PFSK-1 (cell line): Measurements from ENCODE around the gene LENG1.

Source experiments
- POLR2AphosphoS5 ChIP-seq: IDR thresholded peaks from 2 replicates; pipeline ENCODE4 v1.6.1; 2012; ENCODE audit warnings: low read depth, mild to moderate bottlenecking, control low read depth, low read length, moderate library complexity
- REST ChIP-seq, 2 experiments: IDR thresholded peaks; 2 replicates each; pipeline versions ENCODE4 v1.6.1 to v1.8.0; 2011 to 2012; ENCODE audit warnings: low read depth in 2 of 2, low read length in 2 of 2, control low read depth in 1 of 2, inconsistent platforms in 1 of 2, mild to moderate bottlenecking in 1 of 2, moderate library complexity in 1 of 2; ENCODE audit not compliant: insufficient read depth in 1 of 2
- TAF1 ChIP-seq: IDR thresholded peaks from 2 replicates; pipeline ENCODE4 v1.6.1; 2012; ENCODE audit warnings: low read length, control low read depth, borderline replicate concordance; ENCODE audit not compliant: insufficient read depth

- TF ChIP-seq REST (IDR thresholded peaks at IDR 0.05; ENCODE audit: insufficient read depth in 1 of 2, low read depth in 2 of 2, low read length in 2 of 2) (no peak), POLR2AphosphoS5 (no peak), TAF1 (no peak)
These were observed 11.8 kb downstream of the LENG1 start for GRCh38 chr19:54147676-54148075.
